HG02973 (cell line): ENCODE data around the gene SMARCE1.

ENCODE experiments used
- ATAC-seq: cut with Tn5 transposase; IDR thresholded peaks from one replicate; pipeline ENCODE4 v1.9.1; 2021; ENCODE audit warnings: moderate library complexity; ENCODE audit not compliant: unreplicated experiment

SMARCE1 gene

GRCh38 chr17:40646791-40647623 is 611 bp downstream of the SMARCE1 start:
- peak; percentile 17 for ATAC-seq

GRCh38 chr17:40645943-40646342 is 1.7 kb downstream of the SMARCE1 start:
- no peak for ATAC-seq

GRCh38 chr17:40645291-40645690 is 2.3 kb downstream of the SMARCE1 start:
- ATAC-seq = no peak

GRCh38 chr17:40637931-40638330 is 9.7 kb downstream of the SMARCE1 start:
- ATAC-seq = no peak

GRCh38 chr17:40633871-40634270 is 13.7 kb downstream of the SMARCE1 start:
- ATAC-seq = no peak

- ATAC-seq = no peak
Measured at GRCh38 chr17:40632216-40632615, 15.4 kb downstream of the SMARCE1 start.

GRCh38 chr17:40629842-40630241 is 17.8 kb downstream of the SMARCE1 start:
- no peak for ATAC-seq

GRCh38 chr17:40625311-40625710 is 22.3 kb downstream of the SMARCE1 start:
- no peak for ATAC-seq

GRCh38 chr17:40623419-40624210 is 24.0 kb downstream of the SMARCE1 start:
- no peak for ATAC-seq

GRCh38 chr17:40622509-40622928 is 25.1 kb downstream of the SMARCE1 start:
- ATAC-seq = no peak

- no peak for ATAC-seq
Measured at GRCh38 chr17:40621578-40621977, 26.0 kb downstream of the SMARCE1 start.

GRCh38 chr17:40621019-40621418 is 26.6 kb downstream of the SMARCE1 start:
- ATAC-seq = no peak

- no peak for ATAC-seq
Measured at GRCh38 chr17:40618754-40619625, 28.6 kb downstream of the SMARCE1 start.

GRCh38 chr17:40617678-40618240 is 29.9 kb downstream of the SMARCE1 start:
- no peak for ATAC-seq

- ATAC-seq = no peak
Measured at GRCh38 chr17:40616592-40616991, 31.0 kb downstream of the SMARCE1 start.

GRCh38 chr17:40615841-40616476 is 31.7 kb downstream of the SMARCE1 start:
- ATAC-seq = no peak

- ATAC-seq = peak; percentile 54
Measured at GRCh38 chr17:40615068-40615840, 32.4 kb downstream of the SMARCE1 start.

GRCh38 chr17:40614431-40615067 is 33.1 kb downstream of the SMARCE1 start:
- ATAC-seq = no peak
